MCF 10A (cell line): ENCODE data around the gene RBAK. TPM values are rescaled to one million over a fixed set of nuclear protein-coding genes. Genes with fewer than 3 reads are reported as not detected.

Source experiments
- BruUV-seq: library from RNA; stranded (reverse); fragments of 400-500 nt; replicated peaks from 2 replicates; lab custom pipeline; 2021; lab: Mats Ljungman, UMichigan
- CTCF ChIA-PET: fragments of 300-600 bp; sonication (Branson Sonifier 250); formaldehyde crosslinking; extraction: SDS; loops from one replicate; lab custom pipeline; 2021; ENCODE audit warnings: antibody characterized with exemption, inconsistent platforms; lab: Yijun Ruan, JAX
- POLR2A ChIA-PET: fragments of 300-600, 350-650 bp; sonication (Branson Sonifier 250); formaldehyde crosslinking; extraction: SDS; loops from one replicate; lab custom pipeline; 2020; ENCODE audit warnings: antibody characterized with exemption, inconsistent platforms; lab: Yijun Ruan, JAX
- DNase-seq: peaks from one replicate; pipeline ENCODE4 v3.0.0-alpha.2; 2018; ENCODE audit not compliant: unreplicated experiment
- H3K27ac Mint-ChIP-seq: one replicate; pipeline ENCODE4 v1.8.0; 2022; ENCODE audit warnings: mild to moderate bottlenecking, low read depth, mixed read lengths; ENCODE audit not compliant: unreplicated experiment
- H3K27me3 Mint-ChIP-seq: one replicate; pipeline ENCODE4 v1.8.0; 2022; ENCODE audit warnings: mixed read lengths; ENCODE audit not compliant: insufficient read depth, unreplicated experiment
- H3K36me3 Mint-ChIP-seq: one replicate; pipeline ENCODE4 v1.8.0; 2022; ENCODE audit warnings: mild to moderate bottlenecking, moderate library complexity, mixed read lengths; ENCODE audit not compliant: insufficient read depth, unreplicated experiment
- H3K4me1 Mint-ChIP-seq: one replicate; pipeline ENCODE4 v1.8.0; 2022; ENCODE audit warnings: mixed read lengths; ENCODE audit not compliant: insufficient read depth, unreplicated experiment
- H3K4me3 Mint-ChIP-seq: one replicate; pipeline ENCODE4 v1.8.0; 2022; ENCODE audit warnings: mild to moderate bottlenecking, moderate library complexity, mixed read lengths; ENCODE audit not compliant: unreplicated experiment
- H3K9me3 Mint-ChIP-seq: one replicate; pipeline ENCODE4 v1.8.0; 2022; ENCODE audit warnings: mixed read lengths; ENCODE audit not compliant: unreplicated experiment
- intact Hi-C: fragments of 100-400 bp; cut with micrococcal nuclease; formaldehyde crosslinking; loops from 2 replicates; pipeline ENCODE4 v1.14.1; 2022
- total RNA-seq: library from RNA; stranded (reverse); gene quantifications from 2 replicates; pipeline ENCODE4 v1.2.3, GENCODE V29; 2022
- TF ChIP-seq, protein P1 (sequence below): fragments of 200-600 bp; IDR thresholded peaks from one replicate; pipeline ENCODE4 v1.8.0; 2022; ENCODE audit warnings: antibody characterized with exemption, mild to moderate bottlenecking; ENCODE audit not compliant: unreplicated experiment

RBAK gene
- total RNA-seq, 1 experiment from 2014 or later = 14.4 TPM

DNA sequence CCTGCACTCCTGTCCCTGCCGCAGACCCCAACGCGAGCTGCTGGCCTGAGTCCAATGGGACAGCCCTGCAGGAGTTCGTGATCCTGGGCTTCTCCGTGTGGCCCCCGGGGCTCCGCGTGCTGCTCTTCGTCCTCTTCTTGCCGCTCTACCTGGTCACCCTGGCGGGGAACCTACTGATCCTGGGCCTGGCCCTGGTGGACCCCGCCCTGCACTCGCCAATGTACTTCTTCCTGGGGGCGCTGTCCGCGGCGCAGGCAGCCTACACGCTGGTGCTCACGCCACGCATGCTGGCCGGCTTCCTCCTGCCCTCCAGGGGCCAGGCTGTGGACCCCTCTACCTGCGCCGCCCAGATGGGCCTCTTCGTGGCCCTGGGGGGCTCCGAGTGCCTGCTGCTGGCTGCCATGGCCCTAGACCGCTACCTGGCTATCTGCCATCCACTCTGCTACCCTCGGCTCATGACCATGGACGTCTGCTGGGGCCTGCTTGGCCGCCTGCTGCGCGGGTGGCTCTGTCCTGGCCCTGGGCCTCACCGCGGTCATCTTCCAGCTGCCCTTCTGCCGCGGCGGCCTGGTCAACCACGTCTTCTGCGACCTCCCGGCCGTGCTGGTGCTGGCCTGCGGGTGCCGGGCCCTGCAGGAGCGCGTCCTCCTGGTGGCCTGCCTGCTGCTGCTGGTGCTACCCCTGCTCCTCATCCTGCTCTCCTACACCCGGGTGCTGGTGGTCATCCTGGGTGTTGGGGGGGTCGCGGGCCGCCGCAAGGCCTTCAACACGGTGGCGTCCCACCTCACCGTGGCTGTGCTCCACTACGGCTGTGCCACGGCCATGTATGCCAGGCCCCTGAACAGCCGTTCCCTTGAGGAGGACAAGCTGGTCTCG lies 71.7 kb downstream of the RBAK start:
- ChIA-PET POLR2A (no interaction called here), CTCF (interaction anchor here (0.7 kb wide), 1 partner anchor 377 kb away, joined by 3 read pairs; no protein-coding TSS in a partner anchor)
- Mint-ChIP-seq H3K27ac (no peak overlapping the region), H3K27me3 (peaks cover 14% of the 10 kb centered on the region), H3K4me3 (no peak overlapping the region), H3K36me3 (no peaks in the 10 kb centered on the region), H3K4me1 (no peaks in the 10 kb centered on the region), H3K9me3 (no peaks in the 10 kb centered on the region)
- BruUV-seq = no TSS peak
- no peak for DNase-seq
- TF ChIP-seq, protein P1, sequence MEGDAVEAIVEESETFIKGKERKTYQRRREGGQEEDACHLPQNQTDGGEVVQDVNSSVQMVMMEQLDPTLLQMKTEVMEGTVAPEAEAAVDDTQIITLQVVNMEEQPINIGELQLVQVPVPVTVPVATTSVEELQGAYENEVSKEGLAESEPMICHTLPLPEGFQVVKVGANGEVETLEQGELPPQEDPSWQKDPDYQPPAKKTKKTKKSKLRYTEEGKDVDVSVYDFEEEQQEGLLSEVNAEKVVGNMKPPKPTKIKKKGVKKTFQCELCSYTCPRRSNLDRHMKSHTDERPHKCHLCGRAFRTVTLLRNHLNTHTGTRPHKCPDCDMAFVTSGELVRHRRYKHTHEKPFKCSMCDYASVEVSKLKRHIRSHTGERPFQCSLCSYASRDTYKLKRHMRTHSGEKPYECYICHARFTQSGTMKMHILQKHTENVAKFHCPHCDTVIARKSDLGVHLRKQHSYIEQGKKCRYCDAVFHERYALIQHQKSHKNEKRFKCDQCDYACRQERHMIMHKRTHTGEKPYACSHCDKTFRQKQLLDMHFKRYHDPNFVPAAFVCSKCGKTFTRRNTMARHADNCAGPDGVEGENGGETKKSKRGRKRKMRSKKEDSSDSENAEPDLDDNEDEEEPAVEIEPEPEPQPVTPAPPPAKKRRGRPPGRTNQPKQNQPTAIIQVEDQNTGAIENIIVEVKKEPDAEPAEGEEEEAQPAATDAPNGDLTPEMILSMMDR = no peak
- intact Hi-C loops = no loop called here

Other genes with a start within 250 kb of the RBAK start
- not detected in 2 replicates for gene PAPOLB, start 183.8 kb upstream of the RBAK start, total RNA-seq
- gene RADIL, start 162.1 kb upstream of the RBAK start, total RNA-seq = not detected in 2 replicates
- gene MMD2, start 86.7 kb upstream of the RBAK start, total RNA-seq = not detected in 2 replicates
- gene WIPI2, start 144.4 kb downstream of the RBAK start, total RNA-seq = 47.1 and 53.9 TPM in 2 replicates
- gene SLC29A4, start 237.1 kb downstream of the RBAK start, total RNA-seq = 0.56 and 0.96 TPM in 2 replicates